DOHH2 (cell line): ENCODE results near the gene PPFIA2.

ENCODE experiments used
- EZH2phosphoT487 ChIP-seq: fragments of 200-600 bp; sonication (generic); IDR thresholded peaks from 2 replicates; pipeline ENCODE4 v1.6.1; 2017; ENCODE audit warnings: borderline replicate concordance, mild to moderate bottlenecking, antibody characterized with exemption, low read length, moderate library complexity, mixed read lengths
- TF ChIP-seq, protein P1 (sequence below): fragments of 200-600 bp; sonication (generic); IDR thresholded peaks from one replicate; pipeline ENCODE4 v1.5.1; 2014; ENCODE audit warnings: antibody characterized with exemption, mild to moderate bottlenecking, low read depth, low read length; ENCODE audit not compliant: poor library complexity, severe bottlenecking

- TF ChIP-seq, protein P1, sequence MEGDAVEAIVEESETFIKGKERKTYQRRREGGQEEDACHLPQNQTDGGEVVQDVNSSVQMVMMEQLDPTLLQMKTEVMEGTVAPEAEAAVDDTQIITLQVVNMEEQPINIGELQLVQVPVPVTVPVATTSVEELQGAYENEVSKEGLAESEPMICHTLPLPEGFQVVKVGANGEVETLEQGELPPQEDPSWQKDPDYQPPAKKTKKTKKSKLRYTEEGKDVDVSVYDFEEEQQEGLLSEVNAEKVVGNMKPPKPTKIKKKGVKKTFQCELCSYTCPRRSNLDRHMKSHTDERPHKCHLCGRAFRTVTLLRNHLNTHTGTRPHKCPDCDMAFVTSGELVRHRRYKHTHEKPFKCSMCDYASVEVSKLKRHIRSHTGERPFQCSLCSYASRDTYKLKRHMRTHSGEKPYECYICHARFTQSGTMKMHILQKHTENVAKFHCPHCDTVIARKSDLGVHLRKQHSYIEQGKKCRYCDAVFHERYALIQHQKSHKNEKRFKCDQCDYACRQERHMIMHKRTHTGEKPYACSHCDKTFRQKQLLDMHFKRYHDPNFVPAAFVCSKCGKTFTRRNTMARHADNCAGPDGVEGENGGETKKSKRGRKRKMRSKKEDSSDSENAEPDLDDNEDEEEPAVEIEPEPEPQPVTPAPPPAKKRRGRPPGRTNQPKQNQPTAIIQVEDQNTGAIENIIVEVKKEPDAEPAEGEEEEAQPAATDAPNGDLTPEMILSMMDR = no peak
- TF ChIP-seq EZH2phosphoT487 = no peak
Measured at GRCh38 chr12:81295251-81295650, 463.9 kb downstream of the PPFIA2 start.
